Esophagus squamous epithelium (tissue), 5 donors: ENCODE measurements around the gene SAMM50. TPM values are rescaled to one million over a fixed set of nuclear protein-coding genes. Genes with fewer than 3 reads are reported as not detected.

Source experiments
- DNase-seq: peaks from one replicate; lab custom pipeline; 2025; lab: John Stamatoyannopoulos, UW
- H3K27ac ChIP-seq, 4 donors: fragments of 200-600 bp; sonication (generic); one replicate each; pipeline ENCODE4 v1.5.1; 2016 to 2019; ENCODE audit warnings: mild to moderate bottlenecking in 1 of 4
- H3K27me3 ChIP-seq, 4 donors: fragments of 200-600 bp; sonication (generic); 1 replicate in 3 of 4; 2 replicates in 1 of 4; pipeline versions ENCODE4 v1.5.1 to v1.6.0; 2017 to 2021; ENCODE audit warnings: antibody characterized with exemption in 1 of 4
- H3K36me3 ChIP-seq, 3 donors: fragments of 200-600 bp; sonication (generic); one replicate each; pipeline ENCODE4 v1.5.1; 2016 to 2019
- H3K4me1 ChIP-seq, 3 donors: fragments of 200-600 bp; sonication (generic); one replicate each; pipeline ENCODE4 v1.5.1; 2017 to 2019
- H3K4me3 ChIP-seq, 4 donors: fragments of 200-600 bp; sonication (generic); 1 replicate in 3 of 4; 2 replicates in 1 of 4; pipeline ENCODE4 v1.5.1; 2016 to 2019; ENCODE audit warnings: mild to moderate bottlenecking in 2 of 4, moderate library complexity in 1 of 4
- H3K9me3 ChIP-seq, 3 donors: fragments of 200-600 bp; sonication (generic); one replicate each; pipeline ENCODE4 v1.5.1; 2016 to 2019
- CTCF ChIP-seq, 6 experiments: fragments of 450-650 bp in 4 of 6; fragments of 200-600 bp in 2 of 6; sonication (generic) in 2 of 6; IDR thresholded peaks; one replicate each; pipeline ENCODE4 v1.5.1; 2016 to 2019; ENCODE audit warnings: antibody characterized with exemption in 6 of 6, mild to moderate bottlenecking in 4 of 6, moderate library complexity in 4 of 6
- POLR2A ChIP-seq, 4 donors: fragments of 450-650 bp; IDR thresholded peaks; one replicate each; pipeline ENCODE4 v1.6.1; 2017; ENCODE audit warnings: antibody characterized with exemption in 4 of 4, mild to moderate bottlenecking in 4 of 4, moderate library complexity in 3 of 4
- WGBS, 2 donors: methylation state at CpG; one replicate each; pipeline ENCODE4 v1.1.5; 2018; 5-methylcytosine and 5-hydroxymethylcytosine counted together
- intact Hi-C: fragments of 100-400 bp; cut with DNase I; formaldehyde crosslinking; loops from one replicate; pipeline ENCODE4 v1.15.0; 2022
- total RNA-seq, 4 donors: library from RNA; depleted of rRNA; stranded (reverse); fragments of >200 nt; gene quantifications; one replicate each; pipeline ENCODE4 v1.1.0, GENCODE V29; 2016
- donor health status: DM: yes; HTN: yes; CAD: no.

SAMM50 gene
- total RNA-seq, 4 donors from 2014 or later = 24.4 to 45.5 (median 34.3) TPM

- no peak for TF ChIP-seq POLR2A (IDR thresholded peaks at IDR 0.05)
- TF ChIP-seq CTCF (IDR thresholded peaks at IDR 0.05) = no peak
- Histone ChIP-seq H3K27ac (no peak overlapping the region), H3K4me1 (peaks cover 11 to 25% (median 17%) of the 10 kb centered on the region in 3 donors), H3K27me3 (peaks cover 0 to 21% (median 4%) of the 10 kb centered on the region in 4 donors), H3K4me3 (no peak overlapping the region), H3K36me3 (no peaks in the 10 kb centered on the region), H3K9me3 (no peaks in the 10 kb centered on the region)
- intact Hi-C loops = no loop called here
- WGBS, 2 donors = 57 to 87% methylated on average over 1 to 4 of the region's 6 CpGs
- DNase-seq = no peak
These were observed 26.3 kb upstream of the SAMM50 start for GRCh38 chr22:43928908-43929307.

GRCh38 chr22:43931771-43932170 lies 23.5 kb upstream of the SAMM50 start:
- TF ChIP-seq POLR2A (IDR thresholded peaks at IDR 0.05) = no peak
- TF ChIP-seq CTCF (IDR thresholded peaks at IDR 0.05) = no peak
- H3K4me1 ChIP-seq = no peaks in the 10 kb centered on the region
- WGBS, 2 donors = 39% methylated on average over 4 of the region's 4 CpGs; no CpG with 5 or more reads in 1 of the 2 donors
- intact Hi-C loops = no loop called here
- DNase-seq = no peak
- H3K9me3 ChIP-seq = no peaks in the 10 kb centered on the region
- H3K27me3 ChIP-seq = no peaks in the 10 kb centered on the region
- H3K36me3 ChIP-seq = no peaks in the 10 kb centered on the region
- H3K4me3 ChIP-seq = no peak overlapping the region
- H3K27ac ChIP-seq = no peak overlapping the region

GRCh38 chr22:43941449-43941848 lies 13.8 kb upstream of the SAMM50 start:
- intact Hi-C loops = no loop called here
- 63 to 80% methylated on average over 5 of the region's 6 CpGs for WGBS, 2 donors

GRCh38 chr22:43944670-43945430 lies 10.4 kb upstream of the SAMM50 start:
- WGBS, 2 donors = 76 to 90% methylated on average over 12 to 13 of the region's 20 CpGs
- intact Hi-C loops = no loop called here
- no peaks in the 10 kb centered on the region for H3K36me3 ChIP-seq

More at GRCh38 chr22:43941449-43941848, 13.8 kb upstream of the SAMM50 start:
- DNase-seq = no peak
- Histone ChIP-seq H3K27ac (no peak overlapping the region), H3K36me3 (no peaks in the 10 kb centered on the region), H3K4me1 (no peaks in the 10 kb centered on the region), H3K4me3 (no peak overlapping the region), H3K9me3 (no peaks in the 10 kb centered on the region), H3K27me3 (peaks cover 0 to 8% (median 0%) of the 10 kb centered on the region in 4 donors)
- no peak for TF ChIP-seq CTCF (IDR thresholded peaks at IDR 0.05)
- no peak for TF ChIP-seq POLR2A (IDR thresholded peaks at IDR 0.05)

More at GRCh38 chr22:43944670-43945430, 10.4 kb upstream of the SAMM50 start:
- TF ChIP-seq POLR2A (IDR thresholded peaks at IDR 0.05) = no peak
- no peak for TF ChIP-seq CTCF (IDR thresholded peaks at IDR 0.05)
- Histone ChIP-seq H3K27ac (no peak overlapping the region), H3K27me3 (peaks cover 0 to 8% (median 0%) of the 10 kb centered on the region in 4 donors), H3K9me3 (no peaks in the 10 kb centered on the region), H3K4me3 (no peak overlapping the region), H3K4me1 (no peaks in the 10 kb centered on the region)
- DNase-seq = no peak
